ENCODE data around the gene SULT4A1.

The SULT4A1 gene

GRCh38 chr22:43843783-43844530 is 18.4 kb downstream of the SULT4A1 start:
- DNase-seq: no peak

- no peak for DNase-seq
These were observed 20.6 kb downstream of the SULT4A1 start for GRCh38 chr22:43841742-43842141.

- DNase-seq: no peak
These were observed 21.5 kb downstream of the SULT4A1 start for GRCh38 chr22:43840851-43841250.

- DNase-seq: no peak
These were observed 21.9 kb downstream of the SULT4A1 start for GRCh38 chr22:43840431-43840830.

- DNase-seq: no peak
These were observed 22.5 kb downstream of the SULT4A1 start for GRCh38 chr22:43839781-43840180.

- DNase-seq: no peak
These were observed 23.6 kb downstream of the SULT4A1 start for GRCh38 chr22:43838571-43839307.

GRCh38 chr22:43838161-43838560 is 24.2 kb downstream of the SULT4A1 start:
- no peak for DNase-seq

GRCh38 chr22:43837666-43838065 is 24.6 kb downstream of the SULT4A1 start:
- no peak for DNase-seq

GRCh38 chr22:43835736-43836135 is 26.6 kb downstream of the SULT4A1 start:
- DNase-seq: no peak

GRCh38 chr22:43835166-43835565 is 27.1 kb downstream of the SULT4A1 start:
- DNase-seq: no peak

- no peak for DNase-seq
These were observed 28.8 kb downstream of the SULT4A1 start for GRCh38 chr22:43833286-43834240.

GRCh38 chr22:43832393-43833265 is 29.7 kb downstream of the SULT4A1 start:
- DNase-seq: no peak

GRCh38 chr22:43831561-43832392 is 30.5 kb downstream of the SULT4A1 start:
- DNase-seq: no peak

GRCh38 chr22:43830931-43831560 is 31.3 kb downstream of the SULT4A1 start:
- DNase-seq: no peak

- peak; percentile 53 for DNase-seq
These were observed 32.1 kb downstream of the SULT4A1 start for GRCh38 chr22:43829904-43830851.

- peak; percentile 86 for DNase-seq
These were observed 33.1 kb downstream of the SULT4A1 start for GRCh38 chr22:43828998-43829782.

GRCh38 chr22:43828725-43828997 is 33.7 kb downstream of the SULT4A1 start:
- no peak for DNase-seq

GRCh38 chr22:43827926-43828724 is 34.2 kb downstream of the SULT4A1 start:
- no peak for DNase-seq

All from femur (tissue), 1 donor.